Lung (tissue), 12 donors: Measurements from ENCODE around the gene REM1. TPM values are rescaled to one million over a fixed set of nuclear protein-coding genes. Genes with fewer than 3 reads are reported as not detected.

Experiments used
- ATAC-seq: fragments of 200-7000 bp; cut with Tn5 transposase; one replicate; pipeline ENCODE4 v1.9.1; 2020; ENCODE audit warnings: moderate number of reproducible peaks; ENCODE audit not compliant: insufficient read depth, low FRiP score
- DNase-seq, 3 donors: peaks; one replicate each; pipeline ENCODE4 v3.0.0-alpha.2; 2013 to 2017
- H3K27ac ChIP-seq, 2 donors: one replicate each; pipeline ENCODE4 v1.5.1; 2013; ENCODE audit warnings: mild to moderate bottlenecking in 2 of 2, moderate library complexity in 2 of 2, control low read depth in 1 of 2, inconsistent platforms in 1 of 2, low read depth in 1 of 2, low read length in 1 of 2
- H3K27me3 ChIP-seq, 3 donors: one replicate each; pipeline ENCODE4 v1.5.1; 2013; ENCODE audit warnings: low read length in 2 of 3; ENCODE audit not compliant: control insufficient read depth in 3 of 3, insufficient read depth in 3 of 3
- H3K36me3 ChIP-seq, 4 donors: one replicate each; pipeline ENCODE4 v1.5.1; 2013; ENCODE audit warnings: low read length in 4 of 4, mild to moderate bottlenecking in 1 of 4, moderate library complexity in 1 of 4; ENCODE audit not compliant: control insufficient read depth in 4 of 4, insufficient read depth in 4 of 4
- H3K4me1 ChIP-seq, 5 donors: one replicate each; pipeline ENCODE4 v1.5.1; 2013; ENCODE audit warnings: low read length in 5 of 5, mild to moderate bottlenecking in 2 of 5, moderate library complexity in 1 of 5; ENCODE audit not compliant: control insufficient read depth in 5 of 5, insufficient read depth in 5 of 5
- H3K4me3 ChIP-seq: one replicate; pipeline ENCODE4 v1.5.1; 2013; ENCODE audit warnings: mild to moderate bottlenecking, control low read depth, moderate library complexity
- H3K9ac ChIP-seq, 2 donors: one replicate each; pipeline ENCODE4 v1.5.1; 2013; ENCODE audit warnings: low read length in 2 of 2, control low read depth in 1 of 2; ENCODE audit not compliant: insufficient read depth in 1 of 2
- H3K9me3 ChIP-seq, 4 donors: one replicate each; pipeline ENCODE4 v1.5.1; 2013; ENCODE audit warnings: low read length in 3 of 4, mild to moderate bottlenecking in 1 of 4, moderate library complexity in 1 of 4; ENCODE audit not compliant: control insufficient read depth in 4 of 4, insufficient read depth in 3 of 4
- WGBS, 2 donors: extraction: QIAGEN DNeasy Blood & Tissue Kit; methylation state at CpG; one replicate each; pipeline ENCODE4 v1.1.7; 2013; 5-methylcytosine and 5-hydroxymethylcytosine counted together
- polyA plus RNA-seq, 2 donors: library from polyadenylated mRNA; stranded (reverse); fragments of 200-250 nt; gene quantifications; one replicate each; pipeline ENCODE4 v1.2.1, GENCODE V29; 2013
- total RNA-seq, 2 donors: library from RNA; depleted of rRNA in 1 of 2; stranded (reverse); fragments of >200 nt in 1 of 2; gene quantifications; one replicate each; pipeline ENCODE4 v1.2.1, GENCODE V29; 2014 to 2021
- TF ChIP-seq, protein P1 (sequence below): IDR thresholded peaks from 2 replicates; pipeline ENCODE4 v1.5.1; 2012; ENCODE audit warnings: mild to moderate bottlenecking; ENCODE audit errors: control extremely low read depth, extremely low read depth
- donor health status: control.
- donor health status: control.
- donor health status: Bipolar disorder and iron deficiency.
- donor health status: healthy.
- donor health status: DM: yes; HTN: yes; CAD: no.

REM1 gene
- total and polyA plus RNA-seq, 4 donors, result 1.3 to 7.1 (median 1.7) TPM

DNA sequence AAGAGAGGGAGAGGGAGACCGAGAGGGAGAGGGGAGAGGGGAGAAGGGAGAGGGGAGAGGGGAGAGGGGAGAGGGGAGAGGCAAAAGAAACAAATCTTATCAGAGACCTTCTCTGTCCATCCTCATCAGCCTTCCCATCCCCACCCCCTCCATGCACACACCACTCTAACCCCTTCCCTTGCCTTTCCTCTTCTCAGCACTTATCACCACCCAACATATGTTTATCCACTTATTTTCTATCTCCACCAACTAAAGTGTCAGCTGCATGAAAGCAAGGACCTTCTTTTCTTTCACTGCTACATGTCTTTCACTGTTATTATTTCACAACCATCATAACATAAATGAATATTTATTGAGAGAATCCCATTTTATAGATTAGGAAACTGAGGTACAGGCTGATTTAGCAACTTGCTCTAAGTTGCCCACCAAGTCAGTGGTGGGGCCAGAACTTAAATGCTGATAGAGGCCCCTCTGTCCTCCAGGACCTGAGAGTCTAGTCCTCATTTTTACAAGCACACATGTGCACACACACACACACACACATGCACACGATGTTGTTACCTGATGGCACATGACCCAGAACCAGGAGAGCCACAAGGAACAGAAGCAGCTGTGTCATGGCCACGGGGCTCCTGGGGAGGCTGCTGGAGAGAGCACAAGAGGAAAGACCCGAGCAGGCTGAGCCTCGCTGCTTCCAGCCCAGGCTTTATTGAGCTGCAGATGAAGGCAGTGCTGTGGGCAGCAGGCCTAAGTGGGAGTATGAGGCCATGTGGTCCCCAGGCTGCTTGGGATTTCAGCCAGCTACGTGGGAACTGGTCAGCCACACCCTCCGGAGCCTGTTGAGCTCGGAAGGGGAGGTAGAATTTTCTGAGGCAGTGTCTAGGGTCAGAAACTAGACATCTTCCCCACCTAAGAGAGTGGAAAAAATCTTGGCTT lies 2.4 kb upstream of the REM1 start:
- ATAC-seq (no peak), DNase-seq (no peak)
- 64 to 70% methylated on average over 7 of the region's 8 CpGs for WGBS, 2 donors
- H3K4me1 ChIP-seq, result peaks cover 0 to 16% (median 3%) of the 10 kb centered on the region in 5 donors
- peaks cover 0 to 4% (median 0%) of the 10 kb centered on the region in 4 donors for H3K9me3 ChIP-seq
- no peaks in the 10 kb centered on the region for H3K36me3 ChIP-seq
- TF ChIP-seq, protein P1, sequence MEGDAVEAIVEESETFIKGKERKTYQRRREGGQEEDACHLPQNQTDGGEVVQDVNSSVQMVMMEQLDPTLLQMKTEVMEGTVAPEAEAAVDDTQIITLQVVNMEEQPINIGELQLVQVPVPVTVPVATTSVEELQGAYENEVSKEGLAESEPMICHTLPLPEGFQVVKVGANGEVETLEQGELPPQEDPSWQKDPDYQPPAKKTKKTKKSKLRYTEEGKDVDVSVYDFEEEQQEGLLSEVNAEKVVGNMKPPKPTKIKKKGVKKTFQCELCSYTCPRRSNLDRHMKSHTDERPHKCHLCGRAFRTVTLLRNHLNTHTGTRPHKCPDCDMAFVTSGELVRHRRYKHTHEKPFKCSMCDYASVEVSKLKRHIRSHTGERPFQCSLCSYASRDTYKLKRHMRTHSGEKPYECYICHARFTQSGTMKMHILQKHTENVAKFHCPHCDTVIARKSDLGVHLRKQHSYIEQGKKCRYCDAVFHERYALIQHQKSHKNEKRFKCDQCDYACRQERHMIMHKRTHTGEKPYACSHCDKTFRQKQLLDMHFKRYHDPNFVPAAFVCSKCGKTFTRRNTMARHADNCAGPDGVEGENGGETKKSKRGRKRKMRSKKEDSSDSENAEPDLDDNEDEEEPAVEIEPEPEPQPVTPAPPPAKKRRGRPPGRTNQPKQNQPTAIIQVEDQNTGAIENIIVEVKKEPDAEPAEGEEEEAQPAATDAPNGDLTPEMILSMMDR, result no peak
- no peak overlapping the region for H3K4me3 ChIP-seq
- H3K9ac ChIP-seq, result no peak overlapping the region
- peaks cover 0 to 10% (median 0%) of the 10 kb centered on the region in 3 donors for H3K27me3 ChIP-seq
- H3K27ac ChIP-seq, result no peak overlapping the region

- peaks cover 0 to 10% (median 0%) of the 10 kb centered on the region in 3 donors for H3K27me3 ChIP-seq
- 77 to 87% methylated on average over 5 of the region's 5 CpGs for whole genome bisulfite sequencing, 2 donors
- peaks cover 0 to 16% (median 3%) of the 10 kb centered on the region in 5 donors for H3K4me1 ChIP-seq
- DNase-seq (no peak), ATAC-seq (no peak)
- peaks cover 0 to 4% (median 0%) of the 10 kb centered on the region in 4 donors for H3K9me3 ChIP-seq
- no peak overlapping the region for H3K4me3 ChIP-seq
- no peak overlapping the region for H3K27ac ChIP-seq
- TF ChIP-seq, protein P1, result no peak
- no peaks in the 10 kb centered on the region for H3K36me3 ChIP-seq
- H3K9ac ChIP-seq, result no peak overlapping the region
Observed at GRCh38 chr20:31473331-31474096, 1.6 kb upstream of the REM1 start.

GRCh38 chr20:31474097-31474436 lies 1.0 kb upstream of the REM1 start:
- Histone ChIP-seq H3K9ac (no peak overlapping the region), H3K27me3 (peaks cover 0 to 10% (median 0%) of the 10 kb centered on the region in 3 donors), H3K4me1 (peaks cover 0 to 16% (median 3%) of the 10 kb centered on the region in 5 donors), H3K4me3 (no peak overlapping the region), H3K36me3 (no peaks in the 10 kb centered on the region), H3K9me3 (peaks cover 0 to 4% (median 0%) of the 10 kb centered on the region in 4 donors), H3K27ac (no peak overlapping the region)
- no peak for ATAC-seq
- no peak for DNase-seq
- TF ChIP-seq, protein P1, result no peak
- 58 to 70% methylated on average over 2 of the region's 2 CpGs for WGBS, 2 donors
